Transverse colon (tissue), 4 donors: Measurements from ENCODE around the gene KCNAB2.

ENCODE experiments used
- CTCF ChIP-seq, 5 experiments: fragments of 200-600 bp in 3 of 5; fragments of 450-650 bp in 2 of 5; sonication (generic) in 3 of 5; IDR thresholded peaks; 1 replicate in 2 of 5; 2 replicates in 3 of 5; pipeline ENCODE4 v1.5.1; 2016 to 2017; ENCODE audit warnings: antibody characterized with exemption in 5 of 5, inconsistent platforms in 3 of 5, mild to moderate bottlenecking in 2 of 5, moderate library complexity in 1 of 5
- POLR2AphosphoS5 ChIP-seq, 3 donors: sonication (generic); formaldehyde crosslinking; IDR thresholded peaks; one replicate each; pipeline ENCODE4 v1.6.1; 2016; ENCODE audit warnings: antibody characterized with exemption in 3 of 3

- TF ChIP-seq CTCF (IDR thresholded peaks at IDR 0.05): no peak
- no peak for TF ChIP-seq POLR2AphosphoS5 (IDR thresholded peaks at IDR 0.05)
Measured at GRCh38 chr1:6111571-6111970, 65.9 kb downstream of the KCNAB2 start.
